Erythroblast (primary cell): ENCODE data around the gene CRYBG1.

ENCODE experiments used
- DNase-seq, 2 experiments: peaks; one replicate each; lab custom pipeline; 2025; lab: John Stamatoyannopoulos, UW
- GATA1 ChIP-seq: IDR thresholded peaks from 2 replicates; pipeline ENCODE4 v1.6.1; 2011; ENCODE audit warnings: low read depth, mild to moderate bottlenecking, control low read depth, low read length, moderate library complexity
- POLR2A ChIP-seq: IDR thresholded peaks from 2 replicates; pipeline ENCODE4 v1.6.1; 2011; ENCODE audit warnings: mild to moderate bottlenecking, low read length

CRYBG1 gene

GRCh38 chr6:106609699-106610098 lies 249.2 kb downstream of the CRYBG1 start:
- DNase-seq, result peak; percentile 16 to 26
- TF ChIP-seq POLR2A, result no peak
- no peak for TF ChIP-seq GATA1

GRCh38 chr6:106611030-106611429 lies 250.5 kb downstream of the CRYBG1 start:
- no peak for TF ChIP-seq POLR2A
- TF ChIP-seq GATA1, result no peak
- DNase-seq, result no peak

GRCh38 chr6:106612671-106613416 lies 252.3 kb downstream of the CRYBG1 start:
- no peak for DNase-seq
- TF ChIP-seq POLR2A (no peak), GATA1 (no peak)

GRCh38 chr6:106613590-106613989 lies 253.1 kb downstream of the CRYBG1 start:
- TF ChIP-seq POLR2A (no peak), GATA1 (no peak)
- no peak for DNase-seq

GRCh38 chr6:106614166-106614565 lies 253.6 kb downstream of the CRYBG1 start:
- no peak for DNase-seq
- no peak for TF ChIP-seq POLR2A
- TF ChIP-seq GATA1, result no peak

- no peak for DNase-seq
- TF ChIP-seq POLR2A, result no peak
- no peak for TF ChIP-seq GATA1
These were observed 254.2 kb downstream of the CRYBG1 start for GRCh38 chr6:106614592-106615257.

- DNase-seq, result no peak
- no peak for TF ChIP-seq POLR2A
- no peak for TF ChIP-seq GATA1
These were observed 256.8 kb downstream of the CRYBG1 start for GRCh38 chr6:106617302-106617701.

GRCh38 chr6:106617857-106618256 lies 257.3 kb downstream of the CRYBG1 start:
- TF ChIP-seq GATA1 (no peak), POLR2A (no peak)
- no peak for DNase-seq

GRCh38 chr6:106618324-106618723 lies 257.8 kb downstream of the CRYBG1 start:
- no peak for DNase-seq
- no peak for TF ChIP-seq POLR2A
- TF ChIP-seq GATA1, result no peak

- TF ChIP-seq POLR2A (no peak), GATA1 (no peak)
- no peak for DNase-seq
These were observed 258.7 kb downstream of the CRYBG1 start for GRCh38 chr6:106619223-106619622.

GRCh38 chr6:106620931-106621672 lies 260.6 kb downstream of the CRYBG1 start:
- no peak for DNase-seq
- TF ChIP-seq GATA1 (no peak), POLR2A (no peak)
